Suprapubic skin (tissue), 3 donors: ENCODE results near the gene FAM120B.

Source experiments
- CTCF ChIP-seq, 2 donors: fragments of 200-600 bp in 1 of 2; fragments of 450-650 bp in 1 of 2; sonication (generic) in 1 of 2; IDR thresholded peaks; one replicate each; pipeline ENCODE4 v1.5.1; 2016 to 2019; ENCODE audit warnings: antibody characterized with exemption in 2 of 2, mild to moderate bottlenecking in 1 of 2, moderate library complexity in 1 of 2
- POLR2AphosphoS5 ChIP-seq, 3 donors: sonication (generic); formaldehyde crosslinking; IDR thresholded peaks; one replicate each; pipeline ENCODE4 v1.6.1; 2017; ENCODE audit warnings: antibody characterized with exemption in 3 of 3

- TF ChIP-seq POLR2AphosphoS5 (IDR thresholded peaks at IDR 0.05) (no peak), CTCF (IDR thresholded peaks at IDR 0.05) (no peak)
Observed at GRCh38 chr6:170317718-170318117, 11.2 kb downstream of the FAM120B start.
